Stimulated activated CD4-positive, alpha-beta T cell treated with anti-CD3 and anti-CD28 coated beads, Interleukin-2, amount 100 ng/mL, for 48 hours (primary cell): ENCODE results near the gene TOR1AIP2.

Source experiments
- DNase-seq, 2 donors: peaks; one replicate each; pipeline ENCODE4 v3.0.0-alpha.2; 2020

TOR1AIP2 gene

DNA sequence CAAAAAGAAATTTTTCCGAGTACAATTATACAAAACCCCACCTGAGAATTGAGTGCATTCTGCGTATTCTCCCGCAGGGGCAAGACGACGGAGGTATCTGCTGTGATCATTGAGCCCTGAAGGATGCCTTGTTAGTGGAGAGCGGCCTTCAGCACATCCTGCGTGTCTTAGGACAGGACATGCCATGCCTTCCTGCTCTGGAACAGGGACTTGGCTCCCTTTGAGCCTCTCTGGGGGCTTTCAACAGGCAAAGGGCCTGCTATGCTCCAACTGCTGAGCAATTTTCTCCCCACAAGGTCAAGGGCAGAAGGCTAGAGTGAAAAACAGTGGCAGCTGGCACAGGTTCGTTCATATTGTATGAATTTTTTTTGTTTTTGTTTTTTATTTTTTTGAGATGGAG, 52.4 kb downstream of the TOR1AIP2 start:
- DNase-seq, result no peak

- DNase-seq, result no peak
These were observed 53.3 kb downstream of the TOR1AIP2 start for GRCh38 chr1:179824265-179824664.

DNA sequence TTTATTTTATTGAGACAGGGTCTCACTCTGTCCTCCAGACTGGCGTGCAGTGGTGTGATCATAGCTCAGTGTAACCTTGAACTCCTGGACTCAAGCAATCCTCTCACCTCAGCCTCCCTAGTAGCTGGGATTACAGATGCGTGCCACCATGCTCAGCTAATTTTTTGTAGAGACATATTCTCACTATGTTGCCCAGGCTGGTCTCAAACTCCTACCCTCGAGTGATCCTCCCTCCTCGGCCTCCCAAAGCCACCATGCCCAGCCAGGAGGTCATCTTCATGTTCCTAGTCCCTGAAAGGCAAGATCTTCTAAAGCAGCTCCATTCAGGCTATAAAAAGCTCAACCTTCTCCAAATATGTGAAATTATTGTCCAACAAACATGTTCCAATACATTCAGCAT, 53.9 kb downstream of the TOR1AIP2 start:
- DNase-seq, result no peak

- DNase-seq, result no peak
These were observed 55.5 kb downstream of the TOR1AIP2 start for GRCh38 chr1:179822065-179822464.

- no peak for DNase-seq
These were observed 56.1 kb downstream of the TOR1AIP2 start for GRCh38 chr1:179821524-179821923.

DNA sequence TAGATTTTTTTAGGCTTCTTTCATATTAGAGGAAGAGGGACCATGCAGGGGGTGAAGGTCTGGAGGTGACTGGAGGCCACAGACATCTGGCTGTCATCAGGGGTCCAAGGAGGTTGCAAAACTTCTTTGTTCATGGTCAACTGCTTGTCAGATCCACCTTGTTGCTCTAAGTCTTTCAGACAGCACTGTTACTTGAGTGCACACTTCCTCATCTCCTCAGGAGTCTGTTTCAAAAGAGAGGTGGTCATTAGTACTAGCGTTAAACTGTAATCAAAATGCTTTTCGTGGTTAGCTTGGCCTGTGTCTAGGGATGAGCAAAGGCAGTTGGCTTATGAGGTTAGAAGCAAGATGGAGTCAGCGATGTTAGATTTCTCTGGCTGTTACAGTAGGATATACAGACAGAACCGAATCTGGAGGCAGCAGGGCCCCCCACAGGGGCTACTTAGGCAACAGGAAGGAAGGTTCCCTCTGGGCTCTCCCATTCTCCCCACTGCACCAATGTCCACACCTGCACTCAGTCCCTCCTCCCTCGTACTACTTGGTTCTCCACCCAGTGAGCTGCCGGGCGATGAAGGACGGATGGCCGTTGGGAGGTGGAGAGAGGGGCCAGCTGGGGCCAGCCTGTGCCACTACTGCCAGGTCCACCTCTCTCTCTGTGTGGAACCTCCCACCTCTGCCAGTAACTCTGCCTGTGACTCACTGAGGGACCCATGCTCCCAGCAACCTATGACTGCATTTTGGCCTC, 57.2 kb downstream of the TOR1AIP2 start:
- DNase-seq, result no peak

DNA sequence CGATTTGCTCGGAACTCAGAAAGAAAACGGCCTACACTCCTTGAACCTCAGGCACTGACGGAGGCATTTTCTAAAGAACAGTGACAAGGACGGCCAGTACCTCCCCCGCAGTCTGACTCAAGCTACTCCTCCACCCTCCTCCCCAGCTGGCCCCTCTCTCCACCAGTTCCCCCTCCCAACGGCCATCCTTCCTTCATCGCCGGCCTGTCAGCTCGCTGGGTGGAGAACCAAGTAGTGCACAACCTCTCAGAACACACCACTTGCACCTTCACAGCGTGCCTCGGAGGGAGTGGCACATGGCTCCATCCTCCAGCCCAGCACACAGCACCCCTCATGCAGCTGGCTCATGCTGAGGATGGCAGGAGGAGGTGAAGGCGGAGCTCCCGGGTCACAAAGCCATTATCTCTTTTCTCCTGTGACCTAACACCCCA, 58.8 kb downstream of the TOR1AIP2 start:
- no peak for DNase-seq

GRCh38 chr1:179818260-179818659, 59.3 kb downstream of the TOR1AIP2 start:
- no peak for DNase-seq

DNA sequence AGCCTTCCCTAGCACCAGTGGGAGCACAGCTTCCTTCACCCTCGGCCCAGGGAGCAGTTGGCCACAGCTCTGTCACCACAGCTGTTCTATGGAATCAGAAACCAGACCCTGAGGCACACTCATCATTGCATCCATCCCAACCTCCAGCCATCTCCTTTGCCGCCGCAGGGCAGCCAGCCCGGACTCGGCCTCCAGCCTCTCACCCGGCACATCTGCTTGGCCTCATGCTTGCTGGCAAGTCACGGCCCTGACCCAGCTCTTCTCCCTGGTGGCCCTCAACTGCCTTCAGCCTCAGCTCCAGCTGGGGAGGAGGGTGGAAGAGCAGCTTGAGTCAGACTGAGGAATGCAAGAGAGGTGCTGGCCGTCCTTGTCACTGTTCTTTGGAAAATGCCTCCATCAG, 59.8 kb downstream of the TOR1AIP2 start:
- no peak for DNase-seq

- no peak for DNase-seq
These were observed 60.5 kb downstream of the TOR1AIP2 start for GRCh38 chr1:179817056-179817455.

- no peak for DNase-seq
These were observed 61.2 kb downstream of the TOR1AIP2 start for GRCh38 chr1:179816196-179816960.

DNA sequence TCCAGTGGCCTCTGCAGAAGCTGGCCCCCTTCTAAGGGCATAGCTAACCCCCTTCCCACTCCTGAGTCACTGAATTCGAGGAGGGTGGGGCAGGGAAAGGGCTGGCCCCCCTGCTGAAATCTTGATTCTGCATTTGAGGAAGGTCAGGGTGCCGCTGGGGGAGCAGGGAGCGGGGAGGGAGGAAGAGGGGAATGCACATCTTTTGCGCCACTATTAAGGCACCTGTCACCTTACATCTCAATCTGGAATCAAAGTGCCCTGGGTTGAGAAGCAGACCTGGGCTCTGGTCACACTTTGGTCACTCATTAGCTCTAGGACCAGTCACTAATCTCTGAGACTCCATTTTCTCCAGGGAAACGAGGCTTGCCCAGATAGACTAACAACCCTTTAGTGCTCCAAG, 62.0 kb downstream of the TOR1AIP2 start:
- DNase-seq, result no peak

DNA sequence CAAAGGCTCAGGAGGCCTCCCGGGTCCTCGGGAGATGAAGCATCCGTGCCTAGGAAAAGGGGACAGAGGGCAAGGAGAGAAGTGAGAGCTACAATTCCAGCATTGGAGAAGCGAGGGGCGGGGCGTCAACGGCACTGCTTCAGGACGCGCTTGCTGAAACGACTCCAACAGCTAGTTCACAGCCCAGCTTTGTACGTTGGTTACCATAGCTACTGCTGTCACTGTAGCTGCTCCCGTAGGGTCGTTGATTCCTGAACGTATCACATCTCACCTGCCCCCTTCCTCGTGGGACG, 63.1 kb downstream of the TOR1AIP2 start:
- DNase-seq, result no peak

DNA sequence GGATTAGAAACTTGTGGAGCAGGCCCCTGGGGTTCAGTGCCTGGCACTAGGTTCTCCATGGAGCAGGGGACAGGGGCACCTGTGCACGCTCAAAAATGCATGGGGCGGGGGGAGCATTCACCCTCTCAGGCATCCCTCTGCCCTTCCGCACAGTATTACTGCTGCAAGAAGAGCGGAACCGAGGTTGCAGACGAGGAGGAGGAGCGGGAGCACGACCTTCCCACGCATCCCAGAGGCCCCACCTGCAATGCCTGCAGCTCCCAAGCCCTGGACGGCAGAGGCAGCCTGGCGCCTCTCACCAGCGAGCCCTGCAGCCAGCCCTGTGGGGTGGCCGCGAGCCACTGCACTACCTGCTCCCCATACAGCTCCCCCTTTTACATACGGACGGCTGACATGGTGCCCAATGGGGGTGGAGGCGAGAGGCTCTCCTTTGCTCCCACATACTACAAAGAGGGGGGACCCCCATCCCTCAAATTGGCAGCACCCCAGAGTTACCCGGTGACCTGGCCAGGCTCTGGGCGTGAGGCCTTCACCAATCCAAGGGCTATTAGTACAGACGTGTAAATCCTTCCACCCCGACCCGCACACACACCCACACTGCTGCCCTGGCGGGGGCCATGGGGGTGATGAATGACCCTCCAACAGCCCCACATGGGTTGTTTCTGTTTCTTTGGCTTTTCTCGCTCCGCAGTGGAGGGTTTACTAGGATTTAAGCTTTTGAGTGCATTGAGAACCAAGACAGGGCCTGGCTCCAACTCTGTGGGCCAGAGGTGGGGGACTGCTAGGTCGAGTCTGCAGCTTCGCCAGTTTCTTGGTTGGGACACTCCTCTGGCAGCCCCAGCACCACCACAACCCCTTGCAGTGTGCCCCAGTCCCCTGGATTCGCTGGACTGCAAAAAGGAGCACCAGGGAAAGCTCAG, 63.7 kb downstream of the TOR1AIP2 start:
- DNase-seq, result no peak

DNA sequence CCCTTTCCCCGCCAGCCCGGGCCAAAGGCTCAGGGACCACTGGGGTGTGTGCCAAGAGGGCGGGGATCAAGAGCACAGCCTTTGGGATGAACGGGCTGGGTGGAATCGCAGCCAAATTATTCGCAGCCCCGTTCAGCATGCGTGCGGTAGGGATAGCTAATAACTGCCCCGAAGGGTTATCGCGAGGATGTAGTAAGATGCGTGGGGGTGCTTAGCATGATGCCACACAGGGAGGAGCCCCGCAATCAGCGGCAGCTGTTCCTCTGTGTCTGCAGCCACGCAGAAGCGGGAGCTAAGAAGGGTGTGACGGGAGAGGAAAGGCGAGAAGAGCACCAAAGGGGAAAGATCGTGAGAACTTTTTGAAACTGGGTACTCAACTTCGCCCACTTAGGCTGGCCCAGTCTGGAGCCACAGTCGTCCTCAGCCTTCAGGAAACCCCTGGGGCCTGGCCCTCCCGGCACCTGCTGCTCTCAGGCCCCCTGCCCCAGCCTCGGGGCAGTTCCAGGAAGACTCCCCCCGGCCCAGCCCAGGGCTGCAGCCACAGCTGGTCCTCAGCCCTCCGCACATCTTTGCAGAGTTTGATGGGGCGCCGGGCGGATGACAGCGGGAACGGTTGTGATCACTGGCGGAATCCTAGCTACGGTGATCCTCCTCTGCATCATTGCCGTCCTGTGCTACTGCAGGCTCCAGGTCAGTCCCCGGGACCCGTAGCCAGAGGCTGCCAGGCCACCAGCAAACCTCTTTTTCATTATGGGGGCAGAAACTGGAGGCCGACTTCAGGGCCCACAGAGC, 64.9 kb downstream of the TOR1AIP2 start:
- no peak for DNase-seq

DNA sequence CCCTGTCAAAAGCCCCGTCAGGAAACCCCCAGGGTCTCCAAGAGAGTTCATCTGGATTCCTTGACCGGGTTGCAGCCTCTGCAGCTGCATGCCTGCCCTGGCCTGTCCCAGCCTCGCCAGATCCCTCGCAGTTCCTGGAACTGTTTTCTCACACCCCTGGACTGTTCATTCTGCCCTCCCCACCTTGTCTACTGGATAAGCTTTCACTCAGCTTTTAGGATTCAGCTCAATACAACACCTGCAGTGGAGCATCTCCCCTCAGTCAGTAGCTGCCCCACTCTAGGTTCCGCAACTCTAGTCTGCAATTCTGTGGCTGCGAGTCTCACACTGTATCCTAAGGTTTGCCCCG, 67.3 kb downstream of the TOR1AIP2 start:
- DNase-seq, result no peak

- peak; percentile 53 to 65 for DNase-seq
These were observed 67.9 kb downstream of the TOR1AIP2 start for GRCh38 chr1:179809506-179810366.

- no peak for DNase-seq
These were observed 69.1 kb downstream of the TOR1AIP2 start for GRCh38 chr1:179808503-179808902.

DNA sequence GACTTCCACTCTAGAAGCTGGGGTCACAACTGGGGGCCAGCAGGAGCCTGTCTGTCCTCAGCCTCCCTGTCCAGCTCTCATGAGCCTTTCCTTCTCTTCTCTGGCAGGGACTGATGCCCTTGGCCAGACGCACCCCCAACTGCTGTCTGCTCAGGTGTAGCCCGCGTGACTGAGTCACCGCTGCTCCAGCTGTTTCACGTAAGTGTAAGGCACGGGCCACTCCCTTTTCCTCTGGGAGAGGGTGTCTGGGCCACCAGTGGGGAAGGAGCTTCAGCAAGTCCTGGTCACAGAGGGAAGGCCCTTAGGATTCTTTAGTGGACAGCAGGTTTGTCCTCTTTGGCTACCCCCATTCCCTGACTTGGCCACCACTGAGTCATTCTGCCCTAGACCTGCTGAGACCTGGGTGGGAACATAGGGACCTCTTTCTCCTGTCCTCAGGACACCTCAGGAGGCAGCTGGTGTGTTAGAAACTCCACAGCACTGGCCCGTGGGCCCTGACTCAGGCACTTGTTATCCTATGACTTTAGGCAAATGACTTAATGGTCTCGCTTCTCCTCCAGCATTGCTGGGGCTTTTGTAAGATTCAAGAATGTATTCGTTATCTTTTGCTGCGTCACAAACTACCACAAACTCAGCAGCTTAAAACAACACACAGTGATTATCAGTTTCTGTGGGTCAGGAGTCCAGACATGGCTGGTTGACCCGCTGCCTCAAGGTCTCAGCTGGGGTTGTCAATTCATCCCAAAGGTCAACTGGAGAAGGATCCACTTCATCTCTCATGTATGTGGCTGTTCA, 69.7 kb downstream of the TOR1AIP2 start:
- no peak for DNase-seq

DNA sequence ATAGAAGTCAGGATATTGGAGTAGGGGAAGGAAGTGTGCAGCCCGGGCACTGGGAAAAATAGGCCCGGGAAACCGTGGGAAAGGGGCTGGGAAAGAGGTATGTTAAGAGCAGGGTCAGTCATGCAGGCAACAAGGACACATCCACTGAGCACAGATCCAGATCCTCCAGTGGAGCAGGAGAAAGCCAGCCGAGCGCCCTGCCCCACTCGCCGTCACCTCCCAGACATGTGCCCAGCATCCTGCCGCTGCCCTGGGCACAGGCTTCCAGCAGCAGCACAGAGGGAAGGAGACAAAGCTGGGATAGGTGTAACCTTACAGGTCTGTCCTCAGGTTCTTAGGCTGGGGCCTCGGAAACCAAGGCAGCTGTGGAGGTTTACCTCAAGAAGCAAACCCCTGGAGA, 70.3 kb downstream of the TOR1AIP2 start:
- DNase-seq, result no peak

DNA sequence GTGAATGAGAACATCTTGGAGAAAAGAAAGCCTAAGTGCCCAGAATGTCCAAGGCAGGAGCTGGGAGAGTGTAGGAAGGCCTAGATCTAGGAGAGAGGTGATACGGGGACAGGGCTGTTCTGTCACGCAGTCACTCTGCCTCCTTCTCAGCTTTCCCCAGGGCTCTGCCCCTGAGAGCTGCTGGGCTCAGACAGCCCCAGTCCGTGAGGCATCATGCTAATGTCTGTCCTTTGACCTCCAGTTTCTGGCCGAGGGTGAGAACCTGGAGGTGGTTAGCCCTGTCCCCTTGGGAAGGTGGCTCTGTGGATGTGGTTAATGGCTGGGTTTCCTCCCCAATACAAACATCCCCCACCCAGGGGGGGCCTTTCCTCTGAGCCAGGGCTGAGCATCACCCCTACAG, 71.3 kb downstream of the TOR1AIP2 start:
- no peak for DNase-seq
